ENCODE data around the gene GBE1. TPM values are rescaled to one million over a fixed set of nuclear protein-coding genes. Genes with fewer than 3 reads are reported as not detected.
A peak's percentile ranks its signal among the peaks of the same experiment; 100 is the strongest.

Gene GBE1
- total and polyA plus RNA-seq, 9 of the 15 experiments (the other 6 are each of a cell fraction or from before 2014, with no cell fraction given) = 7.9 to 25.6 (median 13.1) TPM

- TF ChIP-seq, protein P1, sequence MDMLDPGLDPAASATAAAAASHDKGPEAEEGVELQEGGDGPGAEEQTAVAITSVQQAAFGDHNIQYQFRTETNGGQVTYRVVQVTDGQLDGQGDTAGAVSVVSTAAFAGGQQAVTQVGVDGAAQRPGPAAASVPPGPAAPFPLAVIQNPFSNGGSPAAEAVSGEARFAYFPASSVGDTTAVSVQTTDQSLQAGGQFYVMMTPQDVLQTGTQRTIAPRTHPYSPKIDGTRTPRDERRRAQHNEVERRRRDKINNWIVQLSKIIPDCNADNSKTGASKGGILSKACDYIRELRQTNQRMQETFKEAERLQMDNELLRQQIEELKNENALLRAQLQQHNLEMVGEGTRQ (CRISPR knock-in tag; IDR thresholded peaks at IDR 0.05) = no peak
- TF ChIP-seq SAFB (IDR thresholded peaks at IDR 0.05; ENCODE audit: borderline replicate concordance, low read depth, low read length) (no peak), TAF9B (IDR thresholded peaks at IDR 0.05; ENCODE audit: partially characterized antibody) (no peak), ZNF232 (CRISPR knock-in tag; IDR thresholded peaks at IDR 0.05) (no peak), CTBP1 (IDR thresholded peaks at IDR 0.05; ENCODE audit: borderline replicate concordance) (no peak), CHD1 (IDR thresholded peaks at IDR 0.05; ENCODE audit: low read length) (no peak), MAFF (IDR thresholded peaks at IDR 0.05; ENCODE audit: low read length) (peak; percentile 39; the same call in 1 of the 2 replicates), NR3C1 (CRISPR knock-in tag; IDR thresholded peaks at IDR 0.05) (no peak), HDAC1 (IDR thresholded peaks at IDR 0.05) (no peak), CHD2 (IDR thresholded peaks at IDR 0.05; ENCODE audit: low read depth, low read length) (no peak), ZNF146 (CRISPR knock-in tag; IDR thresholded peaks at IDR 0.05; ENCODE audit: unreplicated experiment) (no peak), PYGO2 (tag; IDR thresholded peaks at IDR 0.05) (no peak), PHF20 (IDR thresholded peaks at IDR 0.05; ENCODE audit: partially characterized antibody) (no peak), KLF6 (CRISPR knock-in tag; IDR thresholded peaks at IDR 0.05; ENCODE audit: borderline replicate concordance) (no peak), BRCA1 (IDR thresholded peaks at IDR 0.05) (no peak), BRCA1 (CRISPR knock-in tag; IDR thresholded peaks at IDR 0.05) (no peak), ZNF583 (CRISPR knock-in tag; IDR thresholded peaks at IDR 0.05) (no peak)
- TF ChIP-seq, protein P2, sequence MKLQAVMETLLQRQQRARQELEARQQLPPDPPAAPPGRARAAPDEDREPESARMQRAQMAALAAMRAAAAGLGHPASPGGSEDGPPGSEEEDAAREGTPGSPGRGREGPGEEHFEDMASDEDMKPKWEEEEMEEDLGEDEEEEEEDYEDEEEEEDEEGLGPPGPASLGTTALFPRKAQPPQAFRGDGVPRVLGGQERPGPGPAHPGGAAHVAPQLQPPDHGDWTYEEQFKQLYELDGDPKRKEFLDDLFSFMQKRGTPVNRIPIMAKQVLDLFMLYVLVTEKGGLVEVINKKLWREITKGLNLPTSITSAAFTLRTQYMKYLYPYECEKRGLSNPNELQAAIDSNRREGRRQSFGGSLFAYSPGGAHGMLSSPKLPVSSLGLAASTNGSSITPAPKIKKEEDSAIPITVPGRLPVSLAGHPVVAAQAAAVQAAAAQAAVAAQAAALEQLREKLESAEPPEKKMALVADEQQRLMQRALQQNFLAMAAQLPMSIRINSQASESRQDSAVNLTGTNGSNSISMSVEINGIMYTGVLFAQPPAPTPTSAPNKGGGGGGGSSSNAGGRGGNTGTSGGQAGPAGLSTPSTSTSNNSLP (IDR thresholded peaks at IDR 0.05; ENCODE audit: borderline replicate concordance, low read depth, low read length) = no peak
- TF ChIP-seq, protein P3, sequence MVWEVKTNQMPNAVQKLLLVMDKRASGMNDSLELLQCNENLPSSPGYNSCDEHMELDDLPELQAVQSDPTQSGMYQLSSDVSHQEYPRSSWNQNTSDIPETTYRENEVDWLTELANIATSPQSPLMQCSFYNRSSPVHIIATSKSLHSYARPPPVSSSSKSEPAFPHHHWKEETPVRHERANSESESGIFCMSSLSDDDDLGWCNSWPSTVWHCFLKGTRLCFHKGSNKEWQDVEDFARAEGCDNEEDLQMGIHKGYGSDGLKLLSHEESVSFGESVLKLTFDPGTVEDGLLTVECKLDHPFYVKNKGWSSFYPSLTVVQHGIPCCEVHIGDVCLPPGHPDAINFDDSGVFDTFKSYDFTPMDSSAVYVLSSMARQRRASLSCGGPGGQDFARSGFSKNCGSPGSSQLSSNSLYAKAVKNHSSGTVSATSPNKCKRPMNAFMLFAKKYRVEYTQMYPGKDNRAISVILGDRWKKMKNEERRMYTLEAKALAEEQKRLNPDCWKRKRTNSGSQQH (CRISPR knock-in tag; IDR thresholded peaks at IDR 0.05) = no peak
- TF ChIP-seq, protein P4, sequence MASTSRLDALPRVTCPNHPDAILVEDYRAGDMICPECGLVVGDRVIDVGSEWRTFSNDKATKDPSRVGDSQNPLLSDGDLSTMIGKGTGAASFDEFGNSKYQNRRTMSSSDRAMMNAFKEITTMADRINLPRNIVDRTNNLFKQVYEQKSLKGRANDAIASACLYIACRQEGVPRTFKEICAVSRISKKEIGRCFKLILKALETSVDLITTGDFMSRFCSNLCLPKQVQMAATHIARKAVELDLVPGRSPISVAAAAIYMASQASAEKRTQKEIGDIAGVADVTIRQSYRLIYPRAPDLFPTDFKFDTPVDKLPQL (IDR thresholded peaks at IDR 0.05; ENCODE audit: extremely low read depth, insufficient read length) = no peak
Measured at GRCh38 chr3:81684751-81685395, 76.6 kb downstream of the GBE1 start (continued).
